Mesendoderm (in vitro differentiated cells): ENCODE measurements around the gene LORICRIN.
"Not testable (repeated sequence)": the region's sequence is repeated elsewhere in the genome, so short reads cannot be mapped to it uniquely, and the experiment has no call there.

Experiments used
- DNase-seq: peaks from one replicate; pipeline ENCODE4 v3.0.0; 2013
- H2AK5ac ChIP-seq: 2 replicates; pipeline ENCODE4 v1.6.1; 2013; ENCODE audit warnings: low read length, inconsistent platforms
- H2BK120ac ChIP-seq: 2 replicates; pipeline ENCODE4 v1.6.1; 2013; ENCODE audit warnings: low read depth, mild to moderate bottlenecking, low read length, moderate library complexity, mixed read lengths
- H2BK15ac ChIP-seq: replicated peaks from 2 replicates; pipeline ENCODE4 v1.6.1; 2013; ENCODE audit warnings: low read depth, mild to moderate bottlenecking, moderate library complexity
- H2BK5ac ChIP-seq: 2 replicates; pipeline ENCODE4 v1.6.1; 2013; ENCODE audit warnings: low read length, inconsistent platforms
- H3K18ac ChIP-seq: 2 replicates; pipeline ENCODE4 v1.6.1; 2013; ENCODE audit warnings: mild to moderate bottlenecking, low read length, mixed read lengths
- H3K23ac ChIP-seq: one replicate; pipeline ENCODE4 v1.6.1; 2013; ENCODE audit warnings: low read length
- H3K27ac ChIP-seq: 2 replicates; pipeline ENCODE4 v1.5.1; 2013; ENCODE audit warnings: low read depth, mild to moderate bottlenecking, inconsistent platforms, low read length, moderate library complexity
- H3K27me3 ChIP-seq: 2 replicates; pipeline ENCODE4 v1.6.1; 2013; ENCODE audit warnings: low read length, control low read depth, mild to moderate bottlenecking, inconsistent platforms; ENCODE audit not compliant: insufficient read depth, poor library complexity
- H3K36me3 ChIP-seq: 2 replicates; pipeline ENCODE4 v1.6.1; 2013; ENCODE audit warnings: low read length, inconsistent platforms; ENCODE audit not compliant: control insufficient read depth, insufficient read depth
- H3K4ac ChIP-seq: one replicate; pipeline ENCODE4 v1.6.1; 2013; ENCODE audit warnings: low read depth, mild to moderate bottlenecking, low read length, moderate library complexity
- H3K4me1 ChIP-seq: 2 replicates; pipeline ENCODE4 v1.6.1; 2013; ENCODE audit warnings: low read depth, low read length, inconsistent platforms; ENCODE audit not compliant: control insufficient read depth
- H3K4me2 ChIP-seq: 2 replicates; pipeline ENCODE4 v1.6.1; 2013; ENCODE audit warnings: low read length
- H3K4me3 ChIP-seq: 2 replicates; pipeline ENCODE4 v1.5.1; 2013; ENCODE audit warnings: mild to moderate bottlenecking, low read length
- H3K56ac ChIP-seq: one replicate; pipeline ENCODE4 v1.6.1; 2013; ENCODE audit warnings: low read length
- H3K79me1 ChIP-seq: 2 replicates; pipeline ENCODE4 v1.6.1; 2013; ENCODE audit warnings: low read length, inconsistent platforms
- H3K79me2 ChIP-seq: 2 replicates; pipeline ENCODE4 v1.6.1; 2013; ENCODE audit warnings: mild to moderate bottlenecking, low read length; ENCODE audit not compliant: control insufficient read depth, insufficient read depth
- H3K9ac ChIP-seq: 2 replicates; pipeline ENCODE4 v1.6.1; 2013; ENCODE audit warnings: low read length, inconsistent platforms
- H4K5ac ChIP-seq: one replicate; pipeline ENCODE4 v1.6.1; 2013; ENCODE audit warnings: low read length
- H4K8ac ChIP-seq: one replicate; pipeline ENCODE4 v1.6.1; 2013; ENCODE audit warnings: low read depth, mild to moderate bottlenecking, control low read depth, low read length, moderate library complexity
- WGBS: extraction: QIAGEN DNeasy Blood & Tissue Kit; methylation state at CpG from one replicate; pipeline ENCODE4 v1.1.7; 2013; ENCODE audit warnings: low lambda C conversion rate, missing lambda C conversion rate; ENCODE audit not compliant: insufficient coverage; ENCODE audit errors: extremely low coverage; 5-methylcytosine and 5-hydroxymethylcytosine counted together

LORICRIN gene

DNA sequence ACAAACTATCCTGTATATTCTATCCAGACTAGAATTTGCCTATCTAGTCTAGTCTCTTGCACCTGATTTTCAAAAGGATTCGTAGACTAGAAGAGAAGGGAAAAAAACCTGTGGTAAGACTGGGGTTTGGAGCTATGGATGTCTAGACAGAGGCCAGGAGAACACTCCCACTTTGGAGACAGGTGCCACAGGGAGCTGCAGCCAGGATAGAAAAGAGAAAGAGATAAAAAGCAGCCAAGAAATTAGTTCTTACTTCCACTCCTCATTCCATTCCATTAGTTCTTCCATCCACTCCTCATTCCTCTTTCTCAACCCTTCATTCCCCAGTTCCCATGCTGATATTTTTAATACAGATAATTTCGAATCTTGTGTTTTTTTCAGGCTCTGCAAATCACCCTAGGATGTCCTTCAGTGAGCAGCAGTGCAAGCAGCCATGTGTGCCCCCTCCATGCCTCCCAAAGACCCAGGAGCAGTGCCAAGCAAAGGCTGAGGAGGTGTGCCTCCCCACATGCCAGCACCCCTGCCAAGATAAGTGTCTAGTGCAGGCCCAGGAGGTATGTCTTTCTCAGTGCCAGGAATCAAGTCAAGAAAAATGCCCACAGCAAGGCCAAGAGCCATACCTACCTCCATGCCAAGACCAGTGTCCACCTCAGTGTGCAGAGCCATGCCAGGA, 41.6 kb upstream of the LORICRIN start:
- no CpG with 5 or more reads among the region's 2 CpGs for WGBS
- no peak for DNase-seq
- no peak overlapping the region for H4K8ac ChIP-seq
- H3K4ac ChIP-seq, result no peak overlapping the region
- H2AK5ac ChIP-seq, result no peak overlapping the region
- H3K4me3 ChIP-seq, result no peak overlapping the region
- H2BK15ac ChIP-seq, result no peak overlapping the region
- no peaks in the 10 kb centered on the region for H3K4me1 ChIP-seq
- H2BK5ac ChIP-seq, result no peak overlapping the region
- H4K5ac ChIP-seq, result no peak overlapping the region
- no peak overlapping the region for H3K23ac ChIP-seq
- H3K36me3 ChIP-seq, result no peaks in the 10 kb centered on the region
- no peak overlapping the region for H3K56ac ChIP-seq
- no peak overlapping the region for H3K9ac ChIP-seq
- no peak overlapping the region for H3K27ac ChIP-seq
- no peak overlapping the region for H3K18ac ChIP-seq
- no peaks in the 10 kb centered on the region for H3K79me2 ChIP-seq
- peaks cover 2% of the 10 kb centered on the region for H3K27me3 ChIP-seq
- H3K4me2 ChIP-seq, result no peak overlapping the region
- no peak overlapping the region for H2BK120ac ChIP-seq
- no peaks in the 10 kb centered on the region for H3K79me1 ChIP-seq

DNA sequence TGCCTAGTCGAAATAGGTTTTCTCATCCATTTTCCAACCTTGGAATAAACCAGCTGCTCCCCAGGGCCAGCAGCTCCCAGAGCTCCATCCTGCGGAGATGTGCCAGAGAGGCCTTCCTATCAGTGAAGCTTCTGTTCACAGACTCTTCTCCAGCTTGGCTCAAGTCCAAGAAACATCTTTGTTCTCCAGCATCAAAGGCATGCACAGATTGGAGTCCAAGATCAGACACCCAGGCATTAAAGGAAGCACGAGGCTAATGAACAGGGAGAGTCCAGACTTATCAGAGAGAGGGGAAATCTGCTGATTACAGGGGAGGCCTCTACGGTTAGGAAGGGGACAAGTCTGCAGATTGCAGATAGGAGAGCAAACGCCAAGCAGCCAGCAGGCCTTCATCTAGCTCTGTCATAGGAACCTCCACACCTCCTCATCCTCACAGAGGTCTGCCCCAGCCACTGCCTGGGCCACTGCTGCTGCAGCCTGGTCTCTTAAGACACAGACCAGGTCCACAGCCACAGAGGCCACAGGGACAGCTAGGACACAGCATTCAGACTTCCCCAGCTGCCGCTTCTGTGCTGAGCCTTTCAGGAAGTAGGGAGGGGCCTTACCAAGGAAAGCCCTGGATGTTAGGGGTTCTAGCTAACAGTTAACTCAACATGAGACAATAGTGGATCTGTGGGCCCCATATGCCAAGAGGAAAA, 38.7 kb upstream of the LORICRIN start:
- no peak overlapping the region for H3K4me3 ChIP-seq
- H4K5ac ChIP-seq, result no peak overlapping the region
- no peak overlapping the region for H3K27ac ChIP-seq
- H3K4me1 ChIP-seq, result no peaks in the 10 kb centered on the region
- no peak overlapping the region for H3K23ac ChIP-seq
- no peak overlapping the region for H3K18ac ChIP-seq
- H3K36me3 ChIP-seq, result no peaks in the 10 kb centered on the region
- H2BK15ac ChIP-seq, result no peak overlapping the region
- H3K9ac ChIP-seq, result no peak overlapping the region
- no peak overlapping the region for H3K4me2 ChIP-seq
- DNase-seq, result peak; percentile 19
- no peak overlapping the region for H2BK5ac ChIP-seq
- no peak overlapping the region for H3K4ac ChIP-seq
- no CpG with 5 or more reads among the region's 6 CpGs for WGBS
- H4K8ac ChIP-seq, result no peak overlapping the region
- H3K27me3 ChIP-seq, result no peaks in the 10 kb centered on the region
- no peak overlapping the region for H2AK5ac ChIP-seq
- no peak overlapping the region for H2BK120ac ChIP-seq
- H3K79me2 ChIP-seq, result no peaks in the 10 kb centered on the region
- H3K79me1 ChIP-seq, result no peaks in the 10 kb centered on the region
- no peak overlapping the region for H3K56ac ChIP-seq

DNA sequence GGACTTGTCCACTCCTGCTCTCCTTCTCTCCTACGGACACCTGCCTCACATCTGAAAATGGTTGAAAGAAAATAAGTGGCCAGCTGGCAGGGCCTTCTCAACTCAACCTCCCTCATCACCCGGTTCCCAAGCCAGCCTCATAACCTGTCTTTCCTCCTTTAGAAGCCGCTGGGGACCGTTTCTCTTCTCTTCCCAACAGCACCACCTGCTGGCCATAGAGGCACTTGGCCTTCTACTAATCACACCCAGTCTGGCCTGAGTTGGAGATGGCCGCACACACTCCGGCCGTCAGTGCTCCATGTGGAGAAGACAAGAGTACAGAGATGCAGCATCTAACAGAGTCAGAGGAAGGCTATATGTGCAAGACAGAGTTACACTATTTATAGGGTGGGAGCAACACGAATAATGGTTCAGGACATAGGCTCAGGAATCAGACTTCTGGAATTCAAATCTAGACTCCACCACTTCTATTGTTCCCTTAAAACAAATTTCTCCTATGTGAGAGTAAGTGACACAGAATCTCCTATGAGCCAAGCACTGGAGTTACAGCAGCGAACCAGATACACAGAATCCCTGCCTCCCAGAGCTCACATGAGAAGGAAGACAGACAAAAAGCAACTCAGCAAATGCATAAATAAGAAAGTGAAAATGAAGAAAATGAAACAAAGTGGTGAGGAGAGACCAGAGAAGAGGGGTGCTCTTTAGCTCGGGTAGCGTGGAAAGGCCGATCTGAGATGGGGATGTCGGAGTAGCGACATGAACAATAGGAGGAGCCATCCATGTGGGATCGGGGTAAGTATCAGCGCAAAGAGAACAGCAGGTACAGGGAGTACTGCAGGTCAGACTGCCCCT, 36.2 kb upstream of the LORICRIN start:
- H3K79me1 ChIP-seq, H3K27ac ChIP-seq, H4K8ac ChIP-seq, H3K56ac ChIP-seq, H3K4me3 ChIP-seq, H2BK5ac ChIP-seq, H3K4me2 ChIP-seq, H3K4ac ChIP-seq, H3K18ac ChIP-seq, H2AK5ac ChIP-seq, H4K5ac ChIP-seq, H3K9ac ChIP-seq, H3K4me1 ChIP-seq, H3K36me3 ChIP-seq, H3K79me2 ChIP-seq, H2BK15ac ChIP-seq, H2BK120ac ChIP-seq, H3K23ac ChIP-seq, H3K27me3 ChIP-seq: not testable (repeated sequence)
- DNase-seq, result peak; percentile 71
- no CpG with 5 or more reads among the region's 16 CpGs for WGBS

GRCh38 chr1:153227810-153228209, 31.7 kb upstream of the LORICRIN start:
- no peak overlapping the region for H2BK15ac ChIP-seq
- H3K56ac ChIP-seq, result no peak overlapping the region
- no peak for DNase-seq
- no peaks in the 10 kb centered on the region for H3K27me3 ChIP-seq
- H4K5ac ChIP-seq, result no peak overlapping the region
- H3K79me1 ChIP-seq, result no peaks in the 10 kb centered on the region
- no peak overlapping the region for H2BK120ac ChIP-seq
- H3K23ac ChIP-seq, result no peak overlapping the region
- no peaks in the 10 kb centered on the region for H3K79me2 ChIP-seq
- no peak overlapping the region for H2BK5ac ChIP-seq
- no peak overlapping the region for H2AK5ac ChIP-seq
- no peaks in the 10 kb centered on the region for H3K4me1 ChIP-seq
- no peak overlapping the region for H3K9ac ChIP-seq
- no CpG with 5 or more reads among the region's 2 CpGs for WGBS
- no peak overlapping the region for H3K27ac ChIP-seq
- H3K4me3 ChIP-seq, result no peak overlapping the region
- H3K4ac ChIP-seq, result no peak overlapping the region
- no peak overlapping the region for H3K18ac ChIP-seq
- no peak overlapping the region for H4K8ac ChIP-seq
- H3K4me2 ChIP-seq, result no peak overlapping the region
- no peaks in the 10 kb centered on the region for H3K36me3 ChIP-seq

DNA sequence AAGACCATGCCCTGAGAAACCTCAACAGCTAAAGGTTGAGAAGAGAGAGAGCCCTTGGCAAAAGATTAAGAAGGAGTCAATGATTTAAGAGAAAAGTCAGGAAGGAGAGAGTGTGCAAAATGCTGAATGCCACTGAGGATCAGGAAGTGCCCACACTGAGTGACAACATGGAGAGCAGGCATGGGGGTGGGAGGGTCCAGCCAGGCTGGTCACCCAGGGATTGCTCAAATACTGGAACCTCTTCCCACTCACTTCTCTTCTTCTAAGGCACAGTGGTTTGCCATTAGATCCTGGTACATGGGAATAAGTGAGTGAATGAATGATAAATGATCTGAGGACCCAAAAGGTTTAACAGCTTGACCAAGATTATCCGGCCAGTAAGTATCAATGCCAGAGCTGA, 31.0 kb upstream of the LORICRIN start:
- Histone ChIP-seq H2AK5ac (no peak overlapping the region), H2BK5ac (no peak overlapping the region), H3K79me1 (no peaks in the 10 kb centered on the region), H3K79me2 (no peaks in the 10 kb centered on the region), H4K8ac (no peak overlapping the region), H3K4me1 (no peaks in the 10 kb centered on the region), H3K18ac (no peak overlapping the region), H2BK120ac (no peak overlapping the region), H4K5ac (no peak overlapping the region), H3K36me3 (no peaks in the 10 kb centered on the region), H3K27ac (no peak overlapping the region), H2BK15ac (no peak overlapping the region), H3K4ac (no peak overlapping the region), H3K9ac (no peak overlapping the region), H3K4me3 (no peak overlapping the region), H3K56ac (no peak overlapping the region), H3K4me2 (no peak overlapping the region), H3K23ac (no peak overlapping the region), H3K27me3 (no peaks in the 10 kb centered on the region)
- no peak for DNase-seq
- WGBS, result no CpG with 5 or more reads among the region's 1 CpG
